GM12801 (cell line): ENCODE results near the gene NFIB.

Experiments
- TF ChIP-seq, protein P1 (sequence below): IDR thresholded peaks from one replicate; pipeline ENCODE4 v1.5.1; 2011; ENCODE audit warnings: control low read depth; ENCODE audit not compliant: insufficient read length; ENCODE audit errors: extremely low read depth

Gene NFIB

DNA sequence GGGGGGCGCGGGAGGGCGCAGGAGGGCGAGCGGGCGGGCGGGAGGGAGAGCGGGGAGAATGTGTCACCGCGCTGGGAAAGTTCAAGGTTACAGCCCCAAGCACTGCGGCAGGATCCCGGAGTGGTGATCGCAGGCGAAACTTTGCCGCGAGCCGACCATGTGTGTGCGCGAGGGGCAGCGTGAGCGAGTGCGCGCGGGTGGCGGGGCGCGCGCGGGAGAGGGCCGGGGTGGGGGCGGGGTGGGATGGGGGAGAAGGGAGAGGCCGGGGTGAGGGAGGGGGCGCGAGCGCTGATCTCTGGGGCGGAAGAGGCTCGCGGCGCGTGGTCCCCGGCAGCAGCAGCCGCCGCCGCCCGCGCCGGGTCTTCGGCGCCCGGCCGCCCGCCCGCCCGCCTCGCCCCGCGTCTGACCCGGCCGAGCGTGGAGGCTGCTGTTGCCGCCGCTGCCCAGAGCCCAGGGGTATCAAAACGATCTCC, at the start of gene NFIB:
TSS of gene NFIB (minus strand) at position 191 of the 473 bp plus-strand sequence. CDS start 630 bp downstream, outside the sequence.
- TF ChIP-seq, protein P1, sequence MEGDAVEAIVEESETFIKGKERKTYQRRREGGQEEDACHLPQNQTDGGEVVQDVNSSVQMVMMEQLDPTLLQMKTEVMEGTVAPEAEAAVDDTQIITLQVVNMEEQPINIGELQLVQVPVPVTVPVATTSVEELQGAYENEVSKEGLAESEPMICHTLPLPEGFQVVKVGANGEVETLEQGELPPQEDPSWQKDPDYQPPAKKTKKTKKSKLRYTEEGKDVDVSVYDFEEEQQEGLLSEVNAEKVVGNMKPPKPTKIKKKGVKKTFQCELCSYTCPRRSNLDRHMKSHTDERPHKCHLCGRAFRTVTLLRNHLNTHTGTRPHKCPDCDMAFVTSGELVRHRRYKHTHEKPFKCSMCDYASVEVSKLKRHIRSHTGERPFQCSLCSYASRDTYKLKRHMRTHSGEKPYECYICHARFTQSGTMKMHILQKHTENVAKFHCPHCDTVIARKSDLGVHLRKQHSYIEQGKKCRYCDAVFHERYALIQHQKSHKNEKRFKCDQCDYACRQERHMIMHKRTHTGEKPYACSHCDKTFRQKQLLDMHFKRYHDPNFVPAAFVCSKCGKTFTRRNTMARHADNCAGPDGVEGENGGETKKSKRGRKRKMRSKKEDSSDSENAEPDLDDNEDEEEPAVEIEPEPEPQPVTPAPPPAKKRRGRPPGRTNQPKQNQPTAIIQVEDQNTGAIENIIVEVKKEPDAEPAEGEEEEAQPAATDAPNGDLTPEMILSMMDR = no peak

DNA sequence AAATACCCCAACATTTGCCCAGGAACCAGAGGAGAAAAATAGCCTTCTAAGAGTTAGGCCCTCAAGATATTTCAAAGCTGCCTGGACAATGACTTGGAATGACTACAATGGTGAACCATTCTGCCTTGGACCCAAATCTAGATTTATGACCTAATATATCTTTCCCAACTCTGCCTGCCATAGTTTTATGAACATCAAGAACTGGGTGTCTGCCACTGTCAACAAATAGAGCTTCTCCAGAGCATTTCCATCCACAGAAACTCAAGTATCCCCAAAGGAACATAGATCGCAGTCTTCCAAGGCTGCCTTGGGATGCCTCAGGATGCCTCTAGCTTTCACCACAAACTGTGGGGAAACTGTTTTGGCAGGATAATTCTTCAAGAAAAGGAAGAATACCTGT, 48.2 kb upstream of the NFIB start:
- TF ChIP-seq, protein P1 = no peak

DNA sequence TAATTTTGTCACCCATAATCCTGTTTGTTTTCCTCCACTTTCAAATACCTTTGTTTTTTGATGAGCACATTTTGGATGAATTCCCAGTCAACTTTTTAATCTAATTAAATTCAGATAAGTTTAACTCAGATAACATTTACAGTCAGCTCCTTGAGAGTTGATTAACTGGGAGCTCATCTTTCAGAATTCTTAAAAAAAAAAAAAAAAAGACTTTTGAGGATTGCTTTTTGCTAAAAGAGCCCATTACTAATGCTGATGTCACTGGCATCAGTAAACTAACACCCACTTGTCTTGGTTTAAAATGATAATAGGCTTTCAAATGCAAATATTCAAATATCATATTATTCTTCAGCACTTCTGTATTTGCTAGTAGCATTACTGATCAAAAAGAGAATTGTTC, 47.1 kb upstream of the NFIB start:
- TF ChIP-seq, protein P1 = no peak

DNA sequence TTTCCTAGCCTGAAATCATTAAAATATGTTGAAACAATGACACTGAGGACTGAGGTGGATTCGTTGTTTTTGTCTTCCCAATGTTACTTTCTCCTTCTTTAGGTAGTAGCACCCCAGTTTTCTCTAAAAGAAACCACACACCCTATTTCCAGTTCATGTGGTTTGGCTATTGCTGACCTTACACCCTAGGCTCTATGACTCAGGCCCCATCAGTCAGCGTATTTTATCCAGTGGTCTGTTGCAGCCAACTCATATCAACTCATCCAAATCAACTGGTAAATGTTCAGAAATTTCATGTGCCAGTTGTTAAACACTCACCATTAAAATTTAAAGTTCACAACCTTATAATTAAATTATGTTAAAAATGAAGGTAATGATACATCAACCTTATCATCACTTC, 44.6 kb upstream of the NFIB start:
- TF ChIP-seq, protein P1 = no peak

DNA sequence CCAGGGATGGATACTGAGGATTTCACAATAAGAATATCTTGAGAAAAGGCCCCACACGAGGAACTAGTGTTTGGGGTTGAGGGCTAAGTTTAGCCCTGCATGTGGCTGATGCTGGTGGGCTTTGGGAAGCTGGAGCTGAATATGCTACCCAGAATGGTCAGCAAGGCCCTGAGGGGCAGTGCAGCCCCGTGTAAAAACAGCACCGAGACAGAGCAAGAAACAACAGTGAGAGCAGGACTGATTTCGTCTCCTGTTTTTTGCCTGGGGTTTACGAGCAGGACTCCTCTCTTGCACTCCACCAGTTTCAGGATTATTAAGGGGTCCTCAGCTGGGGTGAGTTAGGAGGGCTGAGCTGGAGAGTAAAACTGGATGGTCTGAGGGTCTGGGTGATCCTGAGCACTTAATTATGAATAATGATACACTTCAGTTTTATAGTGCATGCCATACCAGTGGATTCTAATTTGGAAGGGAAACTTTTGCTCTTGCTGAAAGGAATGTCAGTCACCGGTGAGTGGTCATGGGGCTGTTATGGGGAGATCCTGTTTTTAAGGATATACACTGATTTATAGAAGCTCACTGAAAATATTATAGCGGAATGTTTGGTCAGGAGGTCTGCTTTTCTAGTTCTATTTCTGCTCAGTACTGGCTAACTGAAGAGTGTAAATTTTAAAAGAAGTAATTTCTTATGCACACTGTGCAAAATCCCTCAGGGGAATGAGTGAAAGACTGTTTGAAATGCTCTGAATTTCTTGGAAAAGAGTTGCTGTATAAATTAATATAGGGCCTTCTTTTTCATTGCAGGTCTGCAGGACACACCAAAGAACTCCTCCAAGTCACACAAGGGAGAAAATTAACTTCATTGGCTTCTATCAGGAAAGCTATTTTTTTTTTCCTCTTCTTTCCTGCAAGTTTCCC, 42.7 kb upstream of the NFIB start:
- TF ChIP-seq, protein P1 = no peak

DNA sequence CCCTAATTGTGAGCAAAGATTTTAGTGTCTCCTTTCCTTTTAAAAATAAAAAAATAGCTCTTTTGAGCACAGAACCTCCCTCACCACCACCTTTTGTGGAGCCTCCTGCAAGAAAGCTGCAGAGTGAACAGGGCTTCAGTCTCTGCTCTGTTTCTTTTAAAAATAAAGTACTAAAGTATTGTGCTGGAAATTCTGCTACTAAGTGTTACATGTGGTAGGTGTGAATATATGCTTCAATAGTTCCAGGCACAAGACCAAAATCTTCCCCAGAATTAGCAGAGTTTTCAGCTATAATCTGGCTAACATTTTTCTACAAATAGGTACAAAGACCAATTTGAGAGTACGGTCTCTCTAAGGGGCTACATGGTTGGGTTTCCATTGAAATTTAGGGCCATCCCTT, 40.3 kb upstream of the NFIB start:
- TF ChIP-seq, protein P1 = no peak

DNA sequence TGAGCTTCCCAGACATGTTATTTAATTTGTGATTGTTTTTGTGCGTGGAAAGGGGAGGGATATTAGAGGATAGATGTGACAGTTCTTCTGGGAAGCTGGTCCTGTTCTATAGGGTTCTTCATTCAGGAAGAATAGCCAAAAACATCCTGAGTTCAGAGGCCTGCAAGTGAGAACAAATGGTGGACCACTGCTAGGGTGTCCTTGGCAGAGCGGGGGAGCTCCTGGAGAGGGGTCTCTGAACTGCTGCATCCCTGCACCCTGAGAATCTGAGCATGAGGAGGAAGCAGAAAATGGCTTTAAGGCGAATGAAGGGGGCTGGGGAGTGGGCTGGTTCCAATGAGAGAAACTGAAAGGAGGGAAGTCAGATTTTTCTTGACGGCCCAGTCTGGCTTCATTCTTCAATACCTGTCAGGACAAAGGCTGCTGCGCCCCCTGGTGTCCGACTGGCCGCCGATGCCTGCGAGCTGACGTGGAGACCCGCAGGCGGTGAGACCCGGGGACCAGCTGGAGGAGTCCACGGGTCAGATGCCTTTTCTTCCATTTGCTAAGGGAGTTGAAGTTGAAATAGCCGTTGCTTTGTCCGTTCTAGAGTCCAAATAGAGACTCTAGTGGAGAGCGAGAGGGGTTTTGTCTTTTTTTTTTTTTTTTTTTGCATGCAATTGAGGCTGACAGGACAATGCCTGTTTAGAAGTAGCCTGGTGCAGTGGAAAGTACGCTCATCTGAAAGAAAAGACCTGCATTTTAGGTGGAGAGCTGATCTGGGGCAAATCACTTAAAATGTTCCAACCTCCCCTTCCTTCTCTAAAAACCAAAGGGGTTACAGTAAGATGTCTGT, 39.5 kb upstream of the NFIB start:
- TF ChIP-seq, protein P1 = no peak
